Activated CD8-positive, alpha-beta T cell treated with anti-CD3 and anti-CD28 coated beads, Interleukin-2, amount 10 ng/mL, durations not matched to agents 7 days and 5 days (primary cell): ENCODE data around the gene SELENOW. TPM values are rescaled to one million over a fixed set of nuclear protein-coding genes. Genes with fewer than 3 reads are reported as not detected.

Experiments used
- total RNA-seq, 2 experiments: library from RNA; stranded (reverse); gene quantifications; one replicate each; pipeline ENCODE4 v1.2.3, GENCODE V29; 2021

SELENOW gene
- total RNA-seq, 2 experiments from 2014 or later: 132 to 140 TPM

Other genes with a start within 250 kb of the SELENOW start
- gene ZNF541, start 205.6 kb upstream of the SELENOW start, total RNA-seq: under 1 TPM; 0.10 to 0.13 TPM
- gene BICRA, start 169.6 kb upstream of the SELENOW start, total RNA-seq: 10 to 100 TPM; 15.0 to 17.6 TPM
- under 1 TPM in 1 of 2 experiments, not detected in 1; 0.34 TPM for gene EHD2, start 65.3 kb upstream of the SELENOW start, total RNA-seq
- 100 to 1,000 TPM; 244 to 272 TPM for gene NOP53, start 33.2 kb upstream of the SELENOW start, total RNA-seq
- not detected for gene TPRX1, start 25.8 kb downstream of the SELENOW start, total RNA-seq
- not detected for gene CRX, start 43.2 kb downstream of the SELENOW start, total RNA-seq
- gene TPRX2, start 80.5 kb downstream of the SELENOW start, total RNA-seq: not detected
- gene SULT2A1, start 107.6 kb downstream of the SELENOW start, total RNA-seq: not detected
- gene BSPH1, start 213.5 kb downstream of the SELENOW start, total RNA-seq: not detected
- gene ELSPBP1, start 215.9 kb downstream of the SELENOW start, total RNA-seq: not detected